Pulmonary artery endothelial cell (primary cell): ENCODE results near the gene MEF2C. TPM values are rescaled to one million over a fixed set of nuclear protein-coding genes. Genes with fewer than 3 reads are reported as not detected.
"Not testable (repeated sequence)": the region's sequence is repeated elsewhere in the genome, so short reads cannot be mapped to it uniquely, and the experiment has no call there.

Experiments
- DNase-seq: peaks from one replicate; pipeline ENCODE4 v3.0.0-alpha.2; 2011; ENCODE audit warnings: low read depth, low spot score
- total RNA-seq: library from RNA; depleted of rRNA; stranded (reverse); fragments of >200 nt; gene quantifications from 2 replicates; pipeline ENCODE4 v1.2.3, GENCODE V29; 2014

The MEF2C gene
- total RNA-seq, 1 donor from 2014 or later: 33.2 TPM

GRCh38 chr5:88863523-88863922, 19.5 kb downstream of the MEF2C start:
- DNase-seq: no peak

- DNase-seq: no peak
Measured at GRCh38 chr5:88862547-88863175, 20.3 kb downstream of the MEF2C start.

DNA sequence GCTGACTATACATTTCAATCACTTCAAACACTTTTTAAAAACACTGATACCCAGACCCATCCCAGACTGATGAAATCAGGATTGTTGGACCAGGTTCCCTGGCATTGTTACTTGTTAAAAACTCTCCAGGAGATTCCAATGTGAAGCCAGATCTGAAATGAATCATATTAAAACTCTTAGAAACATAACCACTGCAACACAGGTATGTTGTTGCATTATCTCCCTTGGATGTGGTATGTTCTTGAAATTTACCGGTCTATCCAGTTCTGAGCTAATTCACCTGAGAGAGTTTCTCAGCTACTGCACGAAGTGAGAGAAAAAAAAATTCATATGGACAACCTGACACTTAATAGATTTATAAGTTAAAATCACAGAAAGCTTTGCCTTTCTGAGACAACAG, 21.8 kb downstream of the MEF2C start:
- no peak for DNase-seq

GRCh38 chr5:88860501-88860900, 22.5 kb downstream of the MEF2C start:
- no peak for DNase-seq

GRCh38 chr5:88858392-88858791, 24.6 kb downstream of the MEF2C start:
- no peak for DNase-seq

DNA sequence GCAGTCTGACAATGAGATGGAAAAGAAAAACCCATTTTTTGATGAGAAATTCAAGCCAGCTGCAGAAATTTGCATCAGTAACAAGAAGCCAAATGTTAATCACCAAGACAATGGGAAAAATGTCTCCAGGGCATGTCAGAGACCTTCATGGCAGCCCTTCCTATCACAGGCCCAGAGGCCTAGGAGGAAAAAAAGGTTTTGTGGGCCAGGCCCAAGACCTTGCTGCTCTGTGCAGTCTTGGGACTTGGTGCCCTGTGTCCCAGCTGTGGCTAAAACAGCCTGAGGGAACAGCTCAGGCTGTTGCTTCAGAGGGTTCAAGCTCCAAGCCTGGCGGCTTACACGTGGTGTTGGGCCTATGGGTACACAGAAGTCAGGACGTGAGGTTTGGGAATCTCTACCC, 26.6 kb downstream of the MEF2C start:
- DNase-seq: not testable (repeated sequence)

GRCh38 chr5:88854769-88855168, 28.2 kb downstream of the MEF2C start:
- no peak for DNase-seq

DNA sequence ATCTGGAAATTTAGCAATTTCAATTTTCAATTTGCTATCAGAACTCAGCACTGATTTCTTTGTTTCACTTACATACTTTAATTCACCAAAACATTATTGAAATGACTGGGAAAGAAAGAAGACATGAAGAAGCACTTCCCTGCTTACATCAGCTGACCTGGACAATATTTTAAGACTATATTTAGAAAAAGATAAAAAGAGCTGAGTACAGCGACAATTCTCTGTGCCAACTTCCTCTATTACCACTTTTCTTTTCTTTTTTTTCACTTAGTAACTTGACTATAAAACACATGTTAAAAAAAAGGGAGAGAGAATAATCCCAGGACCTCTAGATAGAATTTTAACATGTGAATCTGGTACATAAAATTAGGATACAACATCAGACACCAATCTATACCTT, 35.6 kb downstream of the MEF2C start:
- no peak for DNase-seq

GRCh38 chr5:88846434-88846833, 36.5 kb downstream of the MEF2C start:
- no peak for DNase-seq

DNA sequence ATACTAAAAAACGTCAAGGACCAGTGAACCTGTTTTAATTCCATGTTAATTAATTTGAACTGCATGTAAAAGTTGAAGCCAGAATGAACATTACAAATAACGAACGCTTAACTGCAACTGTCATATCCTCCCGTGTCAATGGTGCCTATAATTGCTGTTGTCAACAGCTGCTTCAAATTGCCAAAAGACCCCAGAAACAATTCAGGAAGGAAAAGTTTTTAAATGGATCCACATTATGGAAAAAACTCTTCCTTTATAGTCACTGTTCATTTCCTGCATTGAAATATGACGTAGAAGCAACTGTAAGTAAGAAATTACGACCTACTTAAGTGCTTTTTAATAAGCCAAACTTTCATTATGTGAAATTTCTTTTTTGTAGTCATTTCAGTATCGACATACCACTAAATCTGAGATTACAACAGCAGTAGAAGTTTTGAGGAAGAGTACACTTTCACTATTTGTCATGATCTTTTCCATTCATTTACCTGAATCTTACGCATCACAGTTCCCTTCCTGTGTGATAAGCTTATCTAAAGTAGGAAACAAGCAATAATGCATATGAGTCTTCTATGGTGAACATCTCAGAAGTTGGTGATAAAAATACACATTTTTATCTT, 37.8 kb downstream of the MEF2C start:
- no peak for DNase-seq

DNA sequence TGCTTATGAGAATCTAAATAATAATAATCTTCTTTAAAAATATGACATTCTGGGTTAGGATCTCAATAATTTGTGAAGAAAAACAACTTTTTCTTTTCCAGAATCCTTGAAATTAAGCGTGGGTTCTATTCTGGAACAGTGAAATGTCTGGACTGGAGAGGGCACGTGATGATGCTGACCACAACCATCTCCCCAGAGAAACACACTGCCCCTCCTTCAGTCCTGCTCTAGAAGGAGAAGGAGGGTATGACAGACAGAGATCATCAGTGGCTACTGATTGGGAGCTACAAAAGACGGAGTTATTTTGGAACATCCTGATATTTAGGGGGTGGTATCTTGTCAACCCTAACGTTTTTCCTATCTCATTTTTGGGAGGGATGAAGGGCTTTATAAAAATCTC, 40.2 kb downstream of the MEF2C start:
- DNase-seq: no peak

DNA sequence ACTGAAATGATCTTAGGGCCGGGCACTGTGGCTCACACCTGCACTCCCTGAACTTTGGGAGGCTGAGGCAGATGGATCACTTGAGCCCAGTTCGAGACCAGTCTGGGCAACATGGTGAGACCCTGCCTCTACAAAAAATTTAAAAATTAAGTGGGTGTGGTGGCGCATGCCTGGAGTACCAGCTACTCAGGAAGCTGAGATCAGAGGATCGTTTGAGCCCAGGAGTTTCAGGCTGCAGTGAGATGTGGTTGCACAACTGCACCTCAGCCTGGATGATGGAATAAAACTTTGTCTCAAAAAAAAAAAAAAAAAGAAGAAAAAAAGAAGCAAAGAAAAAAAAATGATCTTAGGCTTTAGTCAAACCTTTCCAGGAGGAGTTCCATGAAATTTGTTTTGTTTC, 41.8 kb downstream of the MEF2C start:
- no peak for DNase-seq

DNA sequence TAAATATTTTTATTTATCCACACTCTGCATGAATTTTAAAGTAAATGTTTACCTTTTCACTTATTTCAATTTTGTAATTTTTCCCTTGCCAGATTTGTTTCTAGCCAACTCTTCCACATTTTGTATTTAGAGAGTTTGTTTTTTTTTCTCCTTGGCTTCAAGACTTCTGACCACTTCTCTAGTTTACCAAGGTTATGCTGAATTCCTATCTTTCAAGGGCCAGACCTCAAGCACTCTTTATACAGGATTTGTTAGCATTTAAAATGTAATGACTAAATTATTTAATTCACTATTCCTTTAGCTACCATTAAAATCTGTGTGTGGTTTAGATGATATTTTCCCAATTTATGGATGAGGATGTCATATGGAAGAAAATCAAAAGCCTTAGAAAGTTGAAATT, 42.5 kb downstream of the MEF2C start:
- DNase-seq: no peak

DNA sequence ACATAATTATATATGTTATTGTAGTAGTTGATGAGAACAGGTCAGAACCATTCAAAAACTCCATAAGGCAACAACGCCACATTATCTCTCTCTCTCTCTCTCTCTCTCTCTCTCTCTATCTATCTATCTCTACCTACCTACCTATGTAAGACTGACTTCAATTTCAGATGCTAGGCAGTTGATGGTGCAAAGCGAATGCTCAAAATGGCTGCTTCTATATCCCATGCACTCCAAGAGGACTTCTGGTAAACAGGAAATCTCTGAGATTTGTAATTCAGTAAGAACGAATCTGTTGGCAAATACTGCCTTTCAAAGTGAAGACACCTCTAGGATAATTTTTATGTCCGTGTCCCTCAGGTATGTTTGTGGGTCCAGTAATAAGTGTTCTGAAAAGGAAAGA, 43.7 kb downstream of the MEF2C start:
- DNase-seq: no peak

- no peak for DNase-seq
Measured at GRCh38 chr5:88838500-88838899, 44.5 kb downstream of the MEF2C start.

GRCh38 chr5:88837817-88838216, 45.2 kb downstream of the MEF2C start:
- no peak for DNase-seq

- DNase-seq: no peak
Measured at GRCh38 chr5:88837222-88837621, 45.8 kb downstream of the MEF2C start.

DNA sequence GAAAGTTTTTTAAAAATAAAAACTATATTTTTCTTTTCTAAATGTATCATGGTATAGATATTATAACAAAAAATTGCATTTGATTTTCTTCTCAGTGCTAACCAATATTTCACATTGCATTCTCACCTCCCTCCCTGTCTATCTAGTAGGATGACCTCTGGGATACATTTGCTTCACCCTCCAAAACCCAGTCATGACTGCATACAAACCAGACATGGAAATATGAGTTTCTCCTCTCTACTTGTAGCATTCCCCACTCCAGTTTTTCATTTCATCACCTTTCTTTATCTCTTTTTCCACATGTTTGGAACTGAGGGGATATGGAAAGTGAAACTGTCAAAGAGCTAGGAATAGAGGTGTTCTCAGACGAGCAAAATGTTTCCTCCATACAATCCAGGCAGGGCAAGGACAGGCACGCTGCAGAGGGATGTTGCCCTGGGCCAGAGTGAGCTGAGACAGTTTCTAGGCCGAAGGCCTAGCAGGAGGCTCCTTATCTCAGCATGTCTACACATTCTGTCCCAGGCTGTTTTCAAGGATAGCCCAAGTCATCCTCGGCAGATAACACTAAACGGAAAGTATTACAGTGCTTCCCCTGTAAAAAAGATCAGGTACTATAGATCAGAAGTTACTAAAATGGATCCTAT, 46.7 kb downstream of the MEF2C start:
- no peak for DNase-seq

GRCh38 chr5:88834499-88834898, 48.5 kb downstream of the MEF2C start:
- no peak for DNase-seq

DNA sequence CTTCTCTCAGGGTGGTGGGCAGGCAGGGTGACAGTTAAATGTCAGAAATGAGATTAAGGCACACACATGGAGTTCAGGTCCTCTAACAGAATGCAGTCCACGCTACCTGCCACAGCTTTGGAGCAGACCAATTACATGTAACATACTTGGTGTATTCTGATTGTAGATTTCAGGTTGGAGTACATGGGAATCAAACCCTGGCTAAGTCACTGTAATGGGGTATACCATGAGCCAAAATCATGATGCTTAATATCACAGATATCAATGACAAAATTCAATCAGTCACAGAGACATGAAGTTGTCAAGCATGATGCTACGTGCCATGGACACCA, 48.9 kb downstream of the MEF2C start:
- DNase-seq: no peak

DNA sequence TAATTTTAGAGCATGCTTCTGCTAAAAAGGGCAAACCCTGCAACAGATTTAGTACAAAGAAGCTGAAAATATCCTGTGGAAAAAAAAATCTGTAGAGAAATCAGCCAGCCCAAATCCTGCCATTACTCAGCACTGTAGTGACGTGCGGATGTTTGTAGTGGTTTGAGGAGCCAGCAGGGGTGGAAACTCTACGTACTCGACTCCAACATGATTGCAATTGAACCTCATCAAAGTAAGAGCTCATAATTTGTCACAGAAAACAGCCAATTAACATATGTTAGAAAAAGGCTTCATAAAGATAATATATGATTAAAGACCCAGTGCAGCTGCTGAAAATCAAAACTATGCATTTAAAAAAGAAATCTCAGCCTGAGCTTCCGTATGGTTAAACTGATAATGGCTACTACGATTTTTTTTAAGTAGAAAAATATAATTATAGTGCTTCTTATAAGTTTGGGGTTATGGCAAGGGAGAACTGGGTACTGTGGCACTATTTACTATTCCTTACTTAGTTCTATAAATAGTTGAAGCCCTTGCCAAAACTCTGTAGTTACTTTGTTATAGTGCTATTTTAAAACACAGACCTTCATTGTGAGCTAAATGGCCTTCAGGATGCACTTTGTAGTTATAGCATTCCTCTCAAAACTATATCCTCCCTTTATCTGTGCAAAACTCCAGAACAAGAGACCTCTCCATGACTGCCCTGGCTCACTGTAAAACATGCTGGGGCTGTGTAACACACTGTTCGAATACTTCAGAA, 49.4 kb downstream of the MEF2C start:
- no peak for DNase-seq

DNA sequence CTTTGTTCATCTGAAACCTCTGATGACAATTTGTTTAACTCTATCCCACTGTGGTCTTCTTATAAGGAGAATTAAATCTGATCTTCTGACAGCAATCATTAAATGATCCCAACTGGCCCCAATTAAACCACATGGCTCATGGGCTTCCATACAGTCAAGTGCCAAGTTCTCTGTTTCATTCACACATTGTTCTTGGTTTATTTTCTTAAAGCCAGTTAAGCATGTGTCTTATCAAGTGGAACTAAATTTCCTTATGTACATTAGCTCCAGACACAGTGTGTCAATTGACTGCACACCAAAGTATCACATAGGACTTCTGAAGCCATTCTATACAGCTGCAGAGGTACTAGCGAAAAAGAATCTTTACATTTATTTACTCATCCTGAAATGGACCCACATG, 51.2 kb downstream of the MEF2C start:
- no peak for DNase-seq

DNA sequence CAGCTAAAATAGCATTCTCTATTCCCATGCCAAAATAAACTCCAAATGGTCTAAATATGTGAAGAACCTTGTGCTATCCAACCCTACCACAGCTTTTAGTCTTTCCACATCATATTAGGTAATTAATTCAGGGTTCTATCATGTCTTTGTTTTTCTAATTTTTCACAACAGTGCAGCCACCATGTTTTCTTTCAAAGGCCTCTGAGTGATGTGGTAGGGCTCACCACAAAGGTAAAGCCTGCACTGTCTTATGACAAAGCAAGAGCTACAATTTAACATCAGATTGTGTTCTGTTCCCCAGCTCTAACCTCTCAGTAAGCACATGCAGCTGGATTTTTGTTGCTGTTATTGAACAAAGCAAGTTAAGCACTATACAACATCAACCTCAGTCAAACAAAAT, 52.4 kb downstream of the MEF2C start:
- DNase-seq: no peak
